Activated CD4-positive, CD25-positive, alpha-beta regulatory T cell treated with anti-CD3 and anti-CD28 coated beads, Interleukin-2, amount 50 U/mL, for 24 hours (primary cell): ENCODE results near the gene CCDC78.

ENCODE experiments used
- ATAC-seq, 2 donors: fragments of 150-1000 bp; cut with Tn5 transposase; one replicate each; pipeline ENCODE4 v1.10.0; 2021; ENCODE audit warnings: mild to moderate bottlenecking in 1 of 2, moderate library complexity in 1 of 2

The CCDC78 gene

GRCh38 chr16:736936-737481, 10.8 kb upstream of the CCDC78 start:
- no peak for ATAC-seq

DNA sequence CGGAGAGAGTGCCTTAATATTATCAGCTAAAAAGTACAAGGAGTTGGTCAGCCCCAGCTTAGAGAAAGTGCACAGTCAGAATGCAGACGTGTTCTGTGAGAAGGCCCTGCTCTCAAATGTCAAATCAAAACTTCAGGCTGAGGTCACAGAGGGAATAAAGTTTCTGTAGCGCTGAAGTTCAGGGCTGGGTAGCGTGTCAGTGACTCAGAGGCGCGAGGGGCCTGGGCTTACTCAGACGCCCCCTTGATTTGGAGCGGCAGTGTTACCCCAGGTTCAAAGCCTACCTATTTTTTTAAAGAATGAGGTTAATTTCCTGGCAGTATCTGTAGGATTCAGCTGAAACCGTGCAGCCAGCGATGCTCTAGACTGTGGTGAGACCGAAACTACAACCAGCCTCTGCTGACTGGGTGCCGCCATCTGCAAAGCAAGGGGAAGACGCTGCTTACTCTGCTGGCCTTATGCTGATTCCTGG, 9.8 kb upstream of the CCDC78 start:
- peak; percentile 70 to 74 for ATAC-seq

DNA sequence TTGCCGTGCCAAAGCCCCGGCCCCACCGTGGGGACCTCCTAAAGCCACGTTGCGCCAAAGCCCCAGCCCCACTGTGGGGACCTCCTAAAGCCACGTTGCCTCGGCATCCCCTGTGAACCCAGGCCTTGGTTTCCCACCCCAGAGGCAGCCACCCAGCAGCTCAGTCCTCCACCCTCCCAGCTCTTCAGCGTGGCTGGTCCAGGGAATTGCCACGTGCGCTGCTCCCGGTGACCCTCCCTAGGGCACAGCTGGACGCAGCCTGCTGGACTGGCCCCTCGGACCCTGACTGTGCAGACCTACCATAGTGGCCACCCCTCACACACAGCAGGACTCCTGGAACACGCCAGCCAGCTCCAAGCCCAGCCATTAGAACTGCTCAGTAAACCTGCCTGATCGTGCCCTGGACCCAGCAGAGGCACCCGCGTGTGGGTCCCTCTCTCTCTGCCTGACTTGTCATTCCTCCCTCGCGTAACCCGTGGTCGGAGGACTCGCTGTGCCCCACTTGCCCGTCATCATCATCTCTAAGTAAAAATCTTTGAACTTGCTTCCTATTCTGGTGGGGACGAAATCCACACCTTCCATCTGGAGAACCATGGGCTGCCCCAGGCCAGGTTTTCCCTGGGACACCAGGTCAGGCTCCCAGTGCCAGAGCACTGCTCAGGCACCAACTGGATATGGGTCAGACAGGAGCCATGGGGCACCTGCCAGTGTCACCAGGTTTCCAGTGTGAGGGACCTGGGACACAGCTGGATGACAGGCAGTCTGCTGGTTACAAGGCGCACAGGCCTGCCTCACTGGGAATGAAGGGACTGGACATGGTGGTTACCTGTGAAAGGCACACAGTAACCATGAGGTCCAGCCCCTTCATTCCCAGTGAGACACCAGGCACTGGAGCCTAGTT, 9.0 kb upstream of the CCDC78 start:
- ATAC-seq = no peak

- ATAC-seq = no peak
Observed at GRCh38 chr16:734208-734980, 8.2 kb upstream of the CCDC78 start.

- ATAC-seq = no peak
Observed at GRCh38 chr16:733382-734207, 7.4 kb upstream of the CCDC78 start.

GRCh38 chr16:732936-733335, 6.7 kb upstream of the CCDC78 start:
- ATAC-seq = no peak

DNA sequence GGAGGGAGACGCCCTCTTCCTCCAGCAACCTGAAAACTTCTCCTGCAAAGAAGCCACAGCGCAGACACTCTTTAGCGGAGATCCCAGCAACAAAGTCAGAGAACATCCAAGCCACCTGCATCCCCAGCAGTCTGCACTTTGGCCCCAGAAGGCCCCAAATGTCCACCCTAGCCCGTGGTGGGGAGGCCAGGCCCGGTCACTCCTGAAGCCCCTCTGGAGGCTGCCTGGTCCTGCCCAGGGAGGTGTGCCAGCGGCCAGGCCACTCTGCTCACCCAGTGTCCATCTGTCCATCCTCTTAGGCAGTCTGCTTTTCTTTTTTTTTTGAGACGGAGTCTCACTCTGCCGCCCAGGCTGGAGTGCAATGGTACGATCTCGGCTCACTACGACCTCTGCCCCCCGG, 6.1 kb upstream of the CCDC78 start:
- no peak for ATAC-seq

DNA sequence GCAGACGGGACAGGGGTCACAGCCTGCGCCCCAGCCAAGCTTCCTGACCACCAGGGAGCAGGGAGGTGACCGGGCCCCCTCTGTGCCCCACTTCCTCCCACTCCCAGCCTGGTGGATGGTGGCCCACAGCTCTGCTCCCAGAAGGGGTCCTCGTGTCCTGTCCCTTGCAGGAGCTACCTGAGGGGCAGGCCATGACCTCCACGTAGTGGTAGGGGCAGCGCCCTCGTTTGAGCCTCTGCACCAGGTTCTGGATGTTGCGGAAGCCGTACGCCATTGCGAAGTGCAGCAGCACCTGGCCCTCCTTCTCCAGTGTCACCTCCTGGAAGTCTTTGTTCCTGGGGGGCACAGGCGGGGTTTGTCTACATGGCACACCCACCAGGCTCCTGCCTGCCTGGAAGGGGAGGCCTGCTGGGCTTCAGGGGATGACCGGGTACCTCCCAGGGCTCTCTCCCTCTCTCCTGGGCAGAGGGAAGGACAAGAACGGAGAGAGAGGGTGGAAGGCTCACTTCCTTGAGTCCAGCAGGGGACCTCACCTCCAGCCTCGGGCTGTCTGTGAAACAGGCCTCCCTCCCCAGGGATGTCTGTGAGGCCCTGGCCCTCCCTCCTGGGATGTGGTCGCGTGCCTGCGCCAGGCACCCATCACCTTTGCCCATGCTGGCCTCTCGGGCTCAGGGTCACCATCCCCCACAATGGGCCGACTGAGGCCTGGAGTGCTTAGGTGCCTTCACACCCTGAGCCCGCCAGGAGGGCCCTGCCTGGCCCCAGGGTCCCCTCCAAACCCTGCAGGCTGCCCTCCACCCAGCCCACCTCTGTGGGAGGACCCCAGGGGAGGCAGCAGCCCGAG, 4.6 kb upstream of the CCDC78 start:
- no peak for ATAC-seq

DNA sequence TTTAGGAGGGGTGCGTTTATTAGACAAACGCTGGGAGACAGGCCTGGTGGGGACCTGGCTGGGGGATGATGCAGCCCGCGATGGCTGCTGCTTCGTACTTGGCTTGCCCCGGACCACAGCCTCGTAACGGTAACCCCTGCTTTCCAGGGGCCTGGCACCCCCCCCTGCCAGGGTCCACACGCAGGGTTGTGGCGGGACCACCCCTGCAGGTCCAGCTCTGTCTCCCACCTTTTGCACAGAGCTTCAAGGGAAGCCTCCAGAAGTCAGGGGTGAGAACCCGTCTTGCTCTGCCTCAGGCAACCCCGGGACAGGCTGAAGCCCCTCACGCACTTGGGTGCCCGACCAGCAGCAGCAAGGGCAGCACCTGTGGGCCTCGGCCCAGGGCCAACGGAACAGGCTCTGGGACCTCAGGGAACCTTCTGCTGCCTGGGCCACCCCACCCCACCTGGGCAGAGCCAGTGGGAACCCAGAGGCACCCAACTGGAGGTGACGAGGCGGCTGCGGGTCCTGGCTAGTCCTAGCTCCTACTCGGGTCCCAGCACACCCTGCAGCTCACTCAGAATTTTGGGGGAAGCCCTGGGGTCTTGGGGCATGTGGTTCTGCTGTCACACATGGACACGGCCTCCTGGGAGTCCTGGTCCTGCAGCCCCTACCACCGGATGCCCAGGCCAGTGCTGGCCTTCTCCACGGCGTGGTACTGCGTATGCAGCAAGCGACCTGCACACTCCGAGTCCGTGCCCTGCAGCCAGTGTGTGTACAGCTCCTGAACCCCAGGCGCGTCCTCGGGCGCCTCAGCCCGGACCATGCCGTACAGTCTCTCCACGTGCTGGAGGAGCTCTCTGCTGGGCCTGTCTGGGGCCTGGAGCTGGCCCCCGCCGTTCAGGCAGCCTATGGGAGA, 3.8 kb upstream of the CCDC78 start:
- no peak for ATAC-seq

GRCh38 chr16:728890-729744, 2.9 kb upstream of the CCDC78 start:
- ATAC-seq = no peak

GRCh38 chr16:728131-728889, 2.1 kb upstream of the CCDC78 start:
- peak; percentile 52 to 59 for ATAC-seq

DNA sequence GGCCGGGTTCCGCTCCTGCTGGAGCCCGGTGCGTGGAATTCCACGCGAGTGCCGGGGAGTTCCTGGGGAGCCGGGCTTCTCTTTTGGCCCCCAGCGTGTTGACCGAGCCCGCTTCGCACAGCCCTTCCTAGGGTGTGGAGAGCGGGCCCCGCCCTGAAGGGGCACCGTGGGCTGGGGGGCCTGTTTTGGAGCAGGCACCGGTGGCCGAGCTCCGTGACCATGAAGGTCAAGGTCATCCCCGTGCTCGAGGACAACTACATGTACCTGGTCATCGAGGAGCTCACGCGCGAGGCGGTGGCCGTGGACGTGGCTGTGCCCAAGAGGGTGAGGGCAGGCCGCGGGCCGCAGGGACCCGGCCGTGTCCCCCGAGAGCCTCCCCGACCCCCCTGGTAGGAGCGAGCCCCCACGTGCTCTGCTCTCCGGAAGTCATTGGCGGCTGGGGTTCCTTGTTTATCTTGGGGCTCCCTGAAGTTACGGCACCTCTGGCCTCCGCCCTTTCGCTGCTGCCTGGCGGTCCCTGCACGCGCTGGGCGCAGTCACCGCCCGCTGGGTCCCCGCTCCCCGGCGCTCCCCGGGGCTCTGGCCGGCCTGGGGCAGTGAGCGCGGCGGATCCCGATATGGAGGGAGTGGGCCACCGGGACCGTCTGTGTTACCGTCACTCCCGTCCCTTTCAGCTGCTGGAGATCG, 1.2 kb upstream of the CCDC78 start:
- peak; percentile 7 to 9 for ATAC-seq

DNA sequence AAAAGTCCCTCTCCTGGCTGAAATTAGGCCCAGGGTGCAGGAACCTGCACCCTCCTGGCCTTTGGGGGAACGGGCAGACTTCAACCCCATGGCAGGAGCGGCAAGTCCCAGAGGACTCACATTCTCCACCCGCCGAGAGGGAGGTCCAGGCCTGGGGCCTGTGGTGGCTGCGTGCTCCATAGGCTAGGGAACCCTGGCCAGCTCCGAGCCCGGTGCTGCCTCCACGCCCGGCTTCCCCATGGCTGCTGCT, 130 bp downstream of the CCDC78 start:
- ATAC-seq = no peak

DNA sequence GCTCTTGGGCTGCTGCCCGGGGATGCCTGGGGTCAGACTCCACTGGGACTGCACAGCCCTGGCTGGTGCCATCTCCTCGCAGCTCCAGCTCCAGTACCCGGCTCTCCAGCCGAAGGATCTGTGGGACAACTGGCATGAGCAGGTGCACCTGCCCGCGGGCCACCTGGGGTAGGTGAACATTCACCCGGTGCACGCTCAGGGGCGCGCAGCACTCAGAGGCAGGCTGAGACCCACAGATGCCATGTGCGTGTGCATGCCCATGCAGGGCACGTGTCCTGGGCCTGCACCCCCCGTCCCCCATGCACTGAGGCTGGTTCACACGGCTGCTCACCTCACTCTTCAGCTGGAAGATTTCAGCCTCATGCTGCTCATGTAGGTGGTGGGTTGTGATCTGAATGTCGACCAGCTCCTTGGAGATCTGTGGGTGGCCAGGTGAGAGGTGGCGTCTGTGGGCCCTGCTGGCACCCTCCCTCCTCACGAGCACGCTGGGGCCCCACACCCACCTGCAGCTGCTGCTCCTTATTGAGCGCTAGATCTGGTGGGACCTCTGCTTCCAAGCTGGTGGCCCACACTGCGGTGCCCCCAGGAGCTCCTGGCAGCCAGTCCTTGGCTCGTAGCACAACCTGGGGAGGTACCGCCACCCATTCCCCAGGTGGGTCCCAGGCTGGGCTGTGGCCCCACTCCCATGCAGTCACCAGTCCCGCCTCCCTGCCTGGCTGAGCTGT, 618 bp downstream of the CCDC78 start:
- ATAC-seq = no peak

DNA sequence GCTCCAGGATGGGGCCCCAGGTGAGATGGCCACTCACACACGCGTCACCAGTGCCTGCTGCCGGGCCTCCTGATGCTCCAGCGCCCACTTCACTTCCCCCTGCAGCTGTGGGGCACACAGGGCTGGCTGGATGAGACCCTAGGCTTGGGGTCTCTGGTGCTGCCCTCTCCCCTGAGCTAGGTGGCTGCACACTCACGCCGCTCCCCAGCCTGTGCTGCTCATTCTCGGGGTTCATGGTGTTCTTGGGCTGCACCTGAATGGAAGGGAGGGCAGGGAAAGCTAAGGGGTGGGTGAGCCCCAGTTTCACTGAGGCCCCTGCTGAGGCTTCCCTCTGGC, 1.2 kb downstream of the CCDC78 start:
- ATAC-seq = no peak

DNA sequence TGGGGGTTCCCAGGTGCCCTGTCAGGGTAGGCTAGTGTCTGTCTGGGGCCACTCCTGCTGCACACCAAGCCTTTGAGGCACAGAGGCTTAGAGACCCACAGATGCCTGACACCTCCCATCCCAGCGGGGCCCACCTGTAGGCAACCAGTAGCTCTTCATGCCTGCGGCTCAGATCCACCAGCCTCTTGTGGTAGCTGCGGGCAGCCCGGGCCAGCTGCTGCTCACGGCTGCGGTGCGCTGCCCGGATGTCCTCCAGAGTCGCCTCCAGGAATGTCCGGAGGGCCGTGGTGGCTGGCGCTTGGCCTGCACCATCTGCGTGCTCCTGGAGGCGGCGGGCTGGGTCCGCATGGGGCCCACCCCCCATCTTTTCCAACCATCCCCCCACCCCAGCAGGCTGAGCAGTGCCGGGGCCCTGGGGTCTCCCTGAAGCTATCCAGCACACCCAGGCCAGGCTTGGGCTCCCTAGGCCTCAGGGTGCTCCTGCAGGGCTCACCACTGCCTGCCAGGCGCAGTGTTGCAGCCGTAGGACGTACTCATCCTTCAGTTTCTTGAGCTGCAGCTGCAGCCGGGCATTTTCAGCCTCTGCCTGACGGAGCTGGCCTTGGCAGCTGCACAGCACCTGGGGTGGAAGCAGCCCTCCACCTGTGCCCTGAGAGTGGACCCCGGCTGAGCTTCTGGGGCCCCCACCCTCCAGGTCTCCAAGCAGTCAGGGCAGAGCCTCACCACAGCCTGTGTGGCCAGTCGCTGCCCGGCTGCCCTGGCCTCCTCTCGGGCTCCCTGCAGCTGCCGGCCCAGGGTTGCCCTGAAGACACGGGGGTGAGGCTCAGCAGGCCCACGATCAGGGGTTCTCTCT, 1.8 kb downstream of the CCDC78 start:
- ATAC-seq = no peak

- ATAC-seq = no peak
Observed at GRCh38 chr16:723695-724094, 2.5 kb downstream of the CCDC78 start.
